ENCODE measurements around the gene RAP2A.

- TF ChIP-seq CTCF (conservative IDR thresholded peaks at IDR 0.05; ENCODE audit: low read length) (no peak), EZH2phosphoT487 (IDR thresholded peaks at IDR 0.05; ENCODE audit: borderline replicate concordance, low read depth, low read length) (no peak)
Measured at GRCh38 chr13:97495678-97496077, 61.7 kb downstream of the RAP2A start.

Measured in OCI-LY7 (cell line).